Breast epithelium (tissue), 4 donors: ENCODE results near the gene SWAP70. TPM values are rescaled to one million over a fixed set of nuclear protein-coding genes. Genes with fewer than 3 reads are reported as not detected.
"Not testable (repeated sequence)": the region's sequence is repeated elsewhere in the genome, so short reads cannot be mapped to it uniquely, and the experiment has no call there.

Experiments used
- DNase-seq, 2 donors: peaks; one replicate each; pipeline ENCODE4 v3.0.0-alpha.2; 2019; ENCODE audit warnings: low spot score in 2 of 2
- H3K27ac ChIP-seq, 2 donors: fragments of 200-600 bp; sonication (generic) in 1 of 2; one replicate each; pipeline ENCODE4 v1.5.1; 2016 to 2019; ENCODE audit warnings: mild to moderate bottlenecking in 1 of 2
- H3K27me3 ChIP-seq, 2 donors: fragments of 200-600 bp; sonication (generic) in 1 of 2; one replicate each; pipeline versions ENCODE4 v1.5.1 to v1.6.0; 2017 to 2019; ENCODE audit warnings: control low read depth in 1 of 2, mild to moderate bottlenecking in 1 of 2
- H3K36me3 ChIP-seq: fragments of 200-600 bp; one replicate; pipeline ENCODE4 v1.5.1; 2019
- H3K4me1 ChIP-seq, 2 donors: fragments of 200-600 bp; sonication (generic); one replicate each; pipeline ENCODE4 v1.5.1; 2016 to 2019; ENCODE audit warnings: control low read depth in 1 of 2
- H3K4me3 ChIP-seq, 3 donors: fragments of 200-600 bp; sonication (generic); 1 replicate in 2 of 3; 2 replicates in 1 of 3; pipeline ENCODE4 v1.5.1; 2016 to 2019; ENCODE audit warnings: mild to moderate bottlenecking in 3 of 3, moderate library complexity in 2 of 3
- H3K9me3 ChIP-seq, 2 donors: fragments of 200-600 bp; sonication (generic) in 1 of 2; one replicate each; pipeline ENCODE4 v1.5.1; 2016 to 2019; ENCODE audit warnings: control low read depth in 1 of 2
- CTCF ChIP-seq, 3 donors: fragments of 450-650 bp; IDR thresholded peaks; one replicate each; pipeline ENCODE4 v1.5.1; 2016 to 2017; ENCODE audit warnings: antibody characterized with exemption in 3 of 3, mild to moderate bottlenecking in 3 of 3, moderate library complexity in 3 of 3
- POLR2A ChIP-seq: fragments of 450-650 bp; IDR thresholded peaks from one replicate; pipeline ENCODE4 v1.6.1; 2016; ENCODE audit warnings: antibody characterized with exemption, mild to moderate bottlenecking, moderate library complexity
- POLR2AphosphoS5 ChIP-seq, 3 donors: sonication (generic); formaldehyde crosslinking; IDR thresholded peaks; one replicate each; pipeline ENCODE4 v1.6.1; 2017; ENCODE audit warnings: antibody characterized with exemption in 3 of 3
- intact Hi-C: fragments of 100-400 bp; cut with DNase I; formaldehyde crosslinking; loops from one replicate; pipeline ENCODE4 v1.15.1; 2023; ENCODE audit warnings: low total_unique reads
- total RNA-seq, 3 donors: library from RNA; depleted of rRNA; stranded (reverse); fragments of >200 nt; gene quantifications; one replicate each; pipeline ENCODE4 v1.1.0, GENCODE V29; 2016

Gene SWAP70
- total RNA-seq, 3 donors from 2014 or later, result 36.8 to 64.5 (median 60.6) TPM

- no peaks in the 10 kb centered on the region for H3K36me3 ChIP-seq
- TF ChIP-seq POLR2A, result no peak
- no peak for TF ChIP-seq CTCF (IDR thresholded peaks at IDR 0.05)
- no peak for TF ChIP-seq POLR2AphosphoS5 (IDR thresholded peaks at IDR 0.05)
These were observed 77.4 kb downstream of the SWAP70 start for GRCh38 chr11:9741260-9741659.

GRCh38 chr11:9743512-9743911 is 79.6 kb downstream of the SWAP70 start:
- H3K36me3 ChIP-seq, H3K27me3 ChIP-seq, H3K4me3 ChIP-seq, H3K9me3 ChIP-seq, H3K27ac ChIP-seq, DNase-seq, H3K4me1 ChIP-seq, intact Hi-C loops: not testable (repeated sequence)

More at GRCh38 chr11:9741260-9741659, 77.4 kb downstream of the SWAP70 start:
- Histone ChIP-seq H3K9me3 (no peaks in the 10 kb centered on the region), H3K4me1 (no peaks in the 10 kb centered on the region), H3K27me3 (no peaks in the 10 kb centered on the region), H3K4me3 (no peak overlapping the region), H3K27ac (peak overlapping the region; percentile 15 to 67)
- intact Hi-C loops, result no loop called here
- no peak for DNase-seq

GRCh38 chr11:9745411-9746211 is 81.7 kb downstream of the SWAP70 start:
- no peak for DNase-seq
- intact Hi-C loops, result no loop called here
- Histone ChIP-seq H3K27me3 (no peaks in the 10 kb centered on the region), H3K9me3 (no peaks in the 10 kb centered on the region), H3K27ac (peak overlapping the region in 1 of 2 donors; percentile 42), H3K4me1 (peaks cover 0 to 8% of the 10 kb centered on the region in 2 donors), H3K36me3 (no peaks in the 10 kb centered on the region), H3K4me3 (no peak overlapping the region)
- no peak for TF ChIP-seq POLR2AphosphoS5 (IDR thresholded peaks at IDR 0.05)
- no peak for TF ChIP-seq CTCF (IDR thresholded peaks at IDR 0.05)
- TF ChIP-seq POLR2A, result no peak

GRCh38 chr11:9747229-9747628 is 83.4 kb downstream of the SWAP70 start:
- intact Hi-C loops, result no loop called here
- no peaks in the 10 kb centered on the region for H3K27me3 ChIP-seq
- DNase-seq, result no peak
- H3K4me1 ChIP-seq, result peaks cover 0 to 8% of the 10 kb centered on the region in 2 donors
- no peaks in the 10 kb centered on the region for H3K9me3 ChIP-seq
- H3K4me3 ChIP-seq, result no peak overlapping the region
- no peaks in the 10 kb centered on the region for H3K36me3 ChIP-seq
- no peak for TF ChIP-seq POLR2AphosphoS5 (IDR thresholded peaks at IDR 0.05)
- H3K27ac ChIP-seq, result peak overlapping the region; percentile 36 to 53

- no peak for DNase-seq
- Histone ChIP-seq H3K36me3 (no peaks in the 10 kb centered on the region), H3K9me3 (no peaks in the 10 kb centered on the region)
These were observed 84.0 kb downstream of the SWAP70 start for GRCh38 chr11:9747828-9748227.

More at GRCh38 chr11:9747828-9748227, 84.0 kb downstream of the SWAP70 start:
- H3K4me1 ChIP-seq, result peaks cover 0 to 8% of the 10 kb centered on the region in 2 donors
- intact Hi-C loops, result no loop called here
- H3K4me3 ChIP-seq, result no peak overlapping the region
- H3K27me3 ChIP-seq, result no peaks in the 10 kb centered on the region
- peak overlapping the region; percentile 36 to 53 for H3K27ac ChIP-seq
- TF ChIP-seq POLR2AphosphoS5 (IDR thresholded peaks at IDR 0.05) (no peak), POLR2A (no peak), CTCF (IDR thresholded peaks at IDR 0.05) (no peak)
